Activated naive CD4-positive, alpha-beta T cell treated with anti-CD3 and anti-CD28 coated beads, Interleukin-2, amount 50 U/mL, for 24 hours (primary cell): ENCODE data around the gene TMEM178B.
"Not testable (repeated sequence)": the region's sequence is repeated elsewhere in the genome, so short reads cannot be mapped to it uniquely, and the experiment has no call there.

ENCODE experiments used
- H3K27ac Mint-ChIP-seq: one replicate; pipeline ENCODE4 v1.8.0; 2021; ENCODE audit warnings: mild to moderate bottlenecking, mixed read lengths
- H3K27me3 Mint-ChIP-seq: one replicate; pipeline ENCODE4 v1.8.0; 2021; ENCODE audit warnings: mixed read lengths
- H3K36me3 Mint-ChIP-seq: one replicate; pipeline ENCODE4 v1.8.0; 2021; ENCODE audit warnings: mixed read lengths
- H3K4me1 Mint-ChIP-seq: one replicate; pipeline ENCODE4 v1.8.0; 2021; ENCODE audit warnings: mixed read lengths
- H3K4me3 Mint-ChIP-seq: one replicate; pipeline ENCODE4 v1.8.0; 2021; ENCODE audit warnings: mild to moderate bottlenecking, mixed read lengths
- H3K9me3 Mint-ChIP-seq: one replicate; pipeline ENCODE4 v1.8.0; 2021; ENCODE audit warnings: mixed read lengths

TMEM178B gene

GRCh38 chr7:141151746-141152145, 77.9 kb downstream of the TMEM178B start:
- no peaks in the 10 kb centered on the region for H3K9me3 Mint-ChIP-seq
- H3K27me3 Mint-ChIP-seq: no peaks in the 10 kb centered on the region
- no peaks in the 10 kb centered on the region for H3K4me1 Mint-ChIP-seq
- H3K4me3 Mint-ChIP-seq: no peak overlapping the region
- H3K36me3 Mint-ChIP-seq: no peaks in the 10 kb centered on the region
- H3K27ac Mint-ChIP-seq: no peak overlapping the region

GRCh38 chr7:141153231-141153630, 79.4 kb downstream of the TMEM178B start:
- Mint-ChIP-seq H3K9me3 (no peaks in the 10 kb centered on the region), H3K4me3 (no peak overlapping the region)

GRCh38 chr7:141154131-141154732, 80.4 kb downstream of the TMEM178B start:
- no peaks in the 10 kb centered on the region for H3K9me3 Mint-ChIP-seq
- no peak overlapping the region for H3K4me3 Mint-ChIP-seq
- H3K27ac Mint-ChIP-seq: no peak overlapping the region
- H3K36me3 Mint-ChIP-seq: no peaks in the 10 kb centered on the region
- no peaks in the 10 kb centered on the region for H3K4me1 Mint-ChIP-seq
- no peaks in the 10 kb centered on the region for H3K27me3 Mint-ChIP-seq

More at GRCh38 chr7:141153231-141153630, 79.4 kb downstream of the TMEM178B start:
- Mint-ChIP-seq H3K27ac (no peak overlapping the region), H3K27me3 (no peaks in the 10 kb centered on the region), H3K4me1 (no peaks in the 10 kb centered on the region), H3K36me3 (no peaks in the 10 kb centered on the region)

- no peaks in the 10 kb centered on the region for H3K36me3 Mint-ChIP-seq
- no peak overlapping the region for H3K27ac Mint-ChIP-seq
- peaks cover 2% of the 10 kb centered on the region for H3K27me3 Mint-ChIP-seq
- H3K9me3 Mint-ChIP-seq: no peaks in the 10 kb centered on the region
- no peak overlapping the region for H3K4me3 Mint-ChIP-seq
- no peaks in the 10 kb centered on the region for H3K4me1 Mint-ChIP-seq
Measured at GRCh38 chr7:141156407-141156806, 82.5 kb downstream of the TMEM178B start.

GRCh38 chr7:141157138-141157765, 83.4 kb downstream of the TMEM178B start:
- Mint-ChIP-seq H3K4me3 (no peak overlapping the region), H3K36me3 (no peaks in the 10 kb centered on the region), H3K27me3 (peaks cover 2% of the 10 kb centered on the region), H3K9me3 (no peaks in the 10 kb centered on the region), H3K4me1 (no peaks in the 10 kb centered on the region), H3K27ac (no peak overlapping the region)

- no peaks in the 10 kb centered on the region for H3K4me1 Mint-ChIP-seq
- no peak overlapping the region for H3K4me3 Mint-ChIP-seq
- no peaks in the 10 kb centered on the region for H3K36me3 Mint-ChIP-seq
- H3K27ac Mint-ChIP-seq: no peak overlapping the region
- H3K27me3 Mint-ChIP-seq: peaks cover 2% of the 10 kb centered on the region
- H3K9me3 Mint-ChIP-seq: no peaks in the 10 kb centered on the region
Measured at GRCh38 chr7:141158561-141158960, 84.7 kb downstream of the TMEM178B start.

- Mint-ChIP-seq H3K27ac (no peak overlapping the region), H3K36me3 (no peaks in the 10 kb centered on the region)
Measured at GRCh38 chr7:141160246-141160860, 86.5 kb downstream of the TMEM178B start.

GRCh38 chr7:141161550-141162535, 88.0 kb downstream of the TMEM178B start:
- Mint-ChIP-seq H3K4me1 (no peaks in the 10 kb centered on the region), H3K27me3 (peaks cover 2% of the 10 kb centered on the region), H3K4me3 (no peak overlapping the region), H3K9me3 (no peaks in the 10 kb centered on the region), H3K36me3 (no peaks in the 10 kb centered on the region), H3K27ac (no peak overlapping the region)

More at GRCh38 chr7:141160246-141160860, 86.5 kb downstream of the TMEM178B start:
- H3K4me1 Mint-ChIP-seq: no peaks in the 10 kb centered on the region
- no peaks in the 10 kb centered on the region for H3K9me3 Mint-ChIP-seq
- H3K27me3 Mint-ChIP-seq: peaks cover 2% of the 10 kb centered on the region
- H3K4me3 Mint-ChIP-seq: no peak overlapping the region

GRCh38 chr7:141165521-141165920, 91.7 kb downstream of the TMEM178B start:
- peaks cover 2% of the 10 kb centered on the region for H3K27me3 Mint-ChIP-seq
- H3K27ac Mint-ChIP-seq: no peak overlapping the region
- no peaks in the 10 kb centered on the region for H3K9me3 Mint-ChIP-seq
- no peak overlapping the region for H3K4me3 Mint-ChIP-seq
- H3K36me3 Mint-ChIP-seq: no peaks in the 10 kb centered on the region
- no peaks in the 10 kb centered on the region for H3K4me1 Mint-ChIP-seq

GRCh38 chr7:141166926-141167325, 93.1 kb downstream of the TMEM178B start:
- Mint-ChIP-seq H3K4me1 (no peaks in the 10 kb centered on the region), H3K4me3 (no peak overlapping the region)

GRCh38 chr7:141167381-141167964, 93.6 kb downstream of the TMEM178B start:
- Mint-ChIP-seq H3K4me3 (no peak overlapping the region), H3K27ac (no peak overlapping the region), H3K4me1 (no peaks in the 10 kb centered on the region), H3K36me3 (no peaks in the 10 kb centered on the region), H3K27me3 (peaks cover 2% of the 10 kb centered on the region), H3K9me3 (no peaks in the 10 kb centered on the region)

More at GRCh38 chr7:141166926-141167325, 93.1 kb downstream of the TMEM178B start:
- Mint-ChIP-seq H3K27ac (no peak overlapping the region), H3K9me3 (no peaks in the 10 kb centered on the region), H3K27me3 (peaks cover 2% of the 10 kb centered on the region), H3K36me3 (no peaks in the 10 kb centered on the region)

GRCh38 chr7:141169157-141169556, 95.3 kb downstream of the TMEM178B start:
- H3K4me3 Mint-ChIP-seq, H3K36me3 Mint-ChIP-seq, H3K9me3 Mint-ChIP-seq, H3K4me1 Mint-ChIP-seq, H3K27ac Mint-ChIP-seq, H3K27me3 Mint-ChIP-seq: not testable (repeated sequence)

- not testable (repeated sequence) for H3K27ac Mint-ChIP-seq, H3K4me1 Mint-ChIP-seq, H3K4me3 Mint-ChIP-seq, H3K36me3 Mint-ChIP-seq, H3K9me3 Mint-ChIP-seq, H3K27me3 Mint-ChIP-seq
Measured at GRCh38 chr7:141175728-141176127, 101.9 kb downstream of the TMEM178B start.

- not testable (repeated sequence) for H3K36me3 Mint-ChIP-seq, H3K27ac Mint-ChIP-seq, H3K9me3 Mint-ChIP-seq, H3K27me3 Mint-ChIP-seq, H3K4me3 Mint-ChIP-seq, H3K4me1 Mint-ChIP-seq
Measured at GRCh38 chr7:141177120-141177519, 103.3 kb downstream of the TMEM178B start.

GRCh38 chr7:141178486-141179135, 104.7 kb downstream of the TMEM178B start:
- Mint-ChIP-seq H3K27me3 (peaks cover 7% of the 10 kb centered on the region), H3K36me3 (no peaks in the 10 kb centered on the region), H3K27ac (no peak overlapping the region), H3K9me3 (no peaks in the 10 kb centered on the region), H3K4me3 (no peak overlapping the region), H3K4me1 (no peaks in the 10 kb centered on the region)
